ENCODE results near the gene USP31.
"Not testable (repeated sequence)": the region's sequence is repeated elsewhere in the genome, so short reads cannot be mapped to it uniquely, and the experiment has no call there.

USP31 gene

DNA sequence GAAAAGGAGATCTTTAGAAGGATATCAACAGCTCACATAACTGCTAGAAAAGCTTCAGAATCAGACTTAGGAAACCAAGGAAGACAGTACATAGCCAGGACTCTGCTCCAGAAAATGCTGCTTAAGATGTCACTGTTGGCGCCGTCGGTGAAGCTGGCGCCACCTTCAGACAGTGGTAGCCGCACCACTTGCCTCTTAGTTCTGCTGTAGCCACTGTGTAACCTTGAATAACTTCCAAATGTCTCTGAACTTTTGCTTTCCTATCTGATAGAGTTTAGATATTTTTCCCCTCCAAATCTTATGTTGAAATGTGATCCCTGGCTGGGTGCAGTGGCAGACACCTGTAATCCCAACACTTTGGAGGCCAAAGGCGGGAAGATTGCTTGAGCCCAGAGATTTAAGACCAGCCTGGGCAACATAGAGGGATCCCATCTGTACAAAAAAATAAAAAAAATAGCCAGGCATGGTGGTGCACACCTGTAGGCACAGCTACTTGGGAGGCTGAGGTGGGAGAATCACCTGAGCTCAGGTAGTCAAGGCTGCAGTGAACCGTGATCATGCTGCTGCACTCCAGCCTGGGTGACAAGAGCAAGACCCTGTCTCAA is 6.3 kb upstream of the USP31 start:
- DNase-seq: no peak

DNA sequence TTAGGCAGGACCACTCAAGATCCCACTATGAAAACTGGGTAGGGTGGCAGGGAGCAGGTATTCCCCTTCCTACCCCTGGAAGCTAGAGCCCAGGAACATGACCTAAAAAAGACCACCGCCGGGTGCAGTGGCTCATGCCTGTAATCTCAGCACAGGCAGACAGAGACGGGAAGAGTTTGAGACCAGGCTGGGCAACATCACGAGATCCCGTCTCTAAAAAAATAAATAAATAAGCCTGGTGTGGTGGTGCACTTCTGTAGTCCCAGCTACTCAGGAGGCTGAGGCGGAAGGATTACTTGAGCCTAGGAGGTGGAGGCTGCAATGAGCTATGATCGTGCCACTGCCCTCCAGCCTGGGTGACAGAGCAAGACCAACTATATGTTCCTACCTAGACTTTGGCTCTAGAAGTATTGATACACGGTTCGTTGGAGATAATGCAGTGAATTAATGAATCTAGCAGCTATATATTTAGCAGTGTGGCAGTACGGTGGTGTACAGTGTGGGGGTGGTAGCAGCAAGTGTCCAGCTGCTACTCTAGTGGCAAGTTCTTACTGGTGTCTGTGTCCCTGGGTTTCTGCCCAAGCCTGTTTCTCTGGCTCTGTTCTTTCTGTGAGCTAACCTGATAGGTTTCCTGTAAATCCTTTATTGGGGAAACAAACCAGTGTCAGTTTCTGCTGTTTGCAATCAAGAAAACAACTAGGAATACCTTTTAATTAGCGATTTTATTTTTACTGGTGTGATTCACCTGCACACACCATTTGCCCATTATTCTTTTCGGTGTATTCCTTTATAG is 3.3 kb upstream of the USP31 start:
- no peak for DNase-seq

GRCh38 chr16:23149993-23150364 is 727 bp upstream of the USP31 start:
- no peak for DNase-seq

- peak; percentile 61 for DNase-seq
These were observed 562 bp downstream of the USP31 start for GRCh38 chr16:23148513-23149266.

DNA sequence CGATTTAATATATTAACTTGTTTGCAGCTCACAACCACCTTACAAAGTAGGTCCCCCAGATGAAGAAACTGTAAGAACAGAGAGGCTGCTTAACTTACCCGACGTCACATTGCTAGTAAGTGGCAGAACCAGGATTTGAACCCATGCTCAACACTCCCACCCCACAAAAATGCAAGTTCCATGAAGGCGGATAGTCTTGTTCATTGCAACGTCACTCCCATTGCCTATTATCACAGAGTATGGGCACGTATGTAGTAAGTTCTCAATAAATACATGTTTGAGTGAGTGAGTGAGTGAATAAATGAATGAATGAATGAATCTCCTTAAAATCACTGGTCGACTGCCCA is 1.1 kb downstream of the USP31 start:
- no peak for DNase-seq

DNA sequence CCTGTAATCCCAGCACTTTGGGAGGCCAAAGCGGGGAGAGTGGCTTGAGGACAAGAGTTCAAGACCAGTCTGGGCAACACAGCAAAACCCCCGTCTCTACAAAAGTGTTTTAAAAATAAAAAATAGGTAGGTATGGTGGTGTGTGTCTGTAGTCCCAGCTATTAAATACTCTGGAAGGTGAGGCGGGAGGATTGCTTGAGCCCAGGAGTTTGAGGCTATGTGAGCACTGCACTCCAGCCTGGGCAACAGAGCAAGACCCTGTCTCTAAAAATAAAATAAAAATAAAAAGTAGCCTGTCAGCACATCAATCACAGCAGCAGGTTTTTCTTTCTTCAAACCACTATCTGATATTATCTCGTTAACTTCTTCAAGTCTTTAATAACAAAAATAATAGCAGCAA is 1.6 kb downstream of the USP31 start:
- no peak for DNase-seq

GRCh38 chr16:23146877-23147601 is 2.2 kb downstream of the USP31 start:
- DNase-seq: no peak

DNA sequence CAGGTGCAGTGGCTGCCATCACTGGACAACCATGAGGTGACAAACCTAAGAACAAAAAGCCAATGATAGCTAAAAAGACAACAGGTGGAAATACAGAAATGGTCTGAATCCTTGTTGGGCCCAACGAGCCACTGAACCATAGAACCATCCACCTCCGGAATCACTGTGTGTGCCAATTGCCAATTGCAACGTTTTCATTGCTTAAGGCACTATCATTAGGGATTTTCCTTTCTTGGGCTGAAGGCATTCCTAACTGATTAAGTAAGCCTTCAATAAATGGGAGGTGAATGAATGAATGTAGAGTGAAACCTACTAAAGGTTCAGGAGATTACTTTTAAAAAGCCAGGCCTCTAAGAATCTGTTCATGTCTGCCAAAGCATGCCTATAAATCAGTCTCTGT is 3.6 kb downstream of the USP31 start:
- DNase-seq: no peak

GRCh38 chr16:23145186-23145585 is 4.1 kb downstream of the USP31 start:
- DNase-seq: no peak

GRCh38 chr16:23144393-23144792 is 4.9 kb downstream of the USP31 start:
- not testable (repeated sequence) for DNase-seq

DNA sequence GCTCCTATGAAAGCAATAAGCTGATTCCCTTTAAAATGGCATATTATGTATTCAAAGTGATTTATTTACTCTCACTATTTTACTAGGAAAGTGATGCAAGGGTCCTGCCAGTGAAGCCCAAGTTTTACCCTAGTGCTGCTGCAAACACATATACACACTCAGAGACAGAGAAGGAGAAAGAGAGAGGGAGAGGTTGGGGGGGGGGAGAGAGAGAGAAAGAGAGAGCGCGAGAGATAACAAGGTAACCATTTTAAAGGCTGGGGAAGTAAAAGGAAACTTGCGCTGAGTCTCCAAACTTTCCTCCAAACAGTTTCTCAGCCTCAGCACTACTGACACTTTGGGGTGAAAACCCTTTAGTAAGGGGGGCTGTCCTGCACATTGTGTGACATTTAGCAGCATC is 5.9 kb downstream of the USP31 start:
- no peak for DNase-seq

- no peak for DNase-seq
These were observed 7.1 kb downstream of the USP31 start for GRCh38 chr16:23141959-23142740.

- no peak for DNase-seq
These were observed 7.8 kb downstream of the USP31 start for GRCh38 chr16:23141500-23141899.

DNA sequence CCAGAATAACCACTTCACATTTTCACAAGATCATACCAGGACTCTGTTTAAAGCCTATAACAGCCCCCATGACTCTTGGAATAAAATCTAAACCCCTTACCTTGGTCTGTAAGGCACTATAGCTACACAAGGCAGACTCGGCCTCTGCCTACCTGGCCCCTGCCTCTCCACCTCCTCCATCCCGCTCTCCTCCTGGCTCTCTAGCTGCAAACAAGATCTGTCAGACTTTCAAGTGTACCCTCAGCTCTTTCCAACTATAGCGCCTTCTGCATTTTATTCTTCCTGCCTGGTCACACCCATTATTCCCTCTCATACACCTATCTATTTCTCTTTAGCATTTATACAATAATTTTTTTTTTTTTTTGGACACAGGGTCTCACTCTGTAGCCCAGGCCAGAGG is 8.2 kb downstream of the USP31 start:
- no peak for DNase-seq

- DNase-seq: no peak
These were observed 9.1 kb downstream of the USP31 start for GRCh38 chr16:23140107-23140506.

DNA sequence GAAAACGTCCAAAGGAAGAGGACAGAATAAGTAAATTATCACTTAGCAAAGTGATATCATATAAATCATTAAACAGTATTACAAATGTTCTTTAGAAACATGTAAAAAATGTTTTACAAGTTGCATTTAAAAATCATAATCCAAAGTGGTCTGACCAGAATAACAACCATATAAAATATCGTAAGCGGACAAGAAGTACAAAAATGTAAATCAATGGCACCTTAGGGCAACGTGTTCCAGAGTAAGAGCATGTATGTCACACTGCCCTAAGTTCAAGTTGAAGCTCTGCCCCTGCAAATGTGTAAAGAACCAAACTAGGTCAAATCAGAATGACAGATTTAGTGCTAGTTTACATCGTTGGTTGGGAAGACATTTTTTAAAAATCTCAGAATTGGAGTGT is 11.4 kb downstream of the USP31 start:
- no peak for DNase-seq

GRCh38 chr16:23137256-23137655 is 12.0 kb downstream of the USP31 start:
- no peak for DNase-seq

- DNase-seq: no peak
These were observed 15.0 kb downstream of the USP31 start for GRCh38 chr16:23134274-23134673.

- no peak for DNase-seq
These were observed 16.3 kb downstream of the USP31 start for GRCh38 chr16:23132775-23133463.

DNA sequence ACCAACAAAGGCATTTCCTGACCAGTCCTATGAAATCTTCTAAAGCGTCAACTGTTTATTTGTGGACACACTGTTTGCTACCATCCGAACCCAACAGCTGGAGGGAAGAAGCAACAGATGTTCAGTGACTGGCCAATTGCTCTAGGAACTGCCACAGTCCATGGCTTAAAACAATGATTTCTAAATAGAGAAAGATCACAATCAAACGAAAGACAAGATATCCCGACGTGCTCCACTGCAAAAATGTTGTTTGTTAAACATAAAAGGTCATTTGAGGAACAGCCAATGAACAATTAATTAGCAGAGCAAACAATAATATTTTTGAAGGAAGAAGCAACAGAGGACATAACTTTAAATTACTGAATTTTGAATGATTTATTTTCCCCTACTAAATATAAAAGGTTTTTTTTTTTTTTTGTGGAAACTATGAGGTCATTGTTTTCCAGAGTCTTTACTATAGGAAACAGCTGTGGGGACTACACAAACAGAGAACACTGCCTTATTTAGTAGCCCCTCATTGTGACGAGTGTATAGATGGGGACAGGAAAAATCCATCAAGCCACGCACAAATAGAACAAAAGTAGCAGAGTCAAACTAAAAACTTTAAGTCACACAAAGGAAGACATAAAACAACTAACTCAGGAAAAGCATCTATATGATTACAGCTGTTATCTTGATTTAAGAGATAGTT is 17.2 kb downstream of the USP31 start:
- no peak for DNase-seq

GRCh38 chr16:23131436-23131835 is 17.8 kb downstream of the USP31 start:
- DNase-seq: no peak
